ENCODE measurements around the gene TLCD2.
A peak's percentile ranks its signal among the peaks of the same experiment; 100 is the strongest.
"Not testable (repeated sequence)": the region's sequence is repeated elsewhere in the genome, so short reads cannot be mapped to it uniquely, and the experiment has no call there.

Gene TLCD2

GRCh38 chr17:1724351-1724868 is 14.2 kb upstream of the TLCD2 start, which contains the start of gene WDR81:
Gene WDR81, plus strand, starts transcription at chr17:1724704. Its CDS starts 256 bp downstream, at chr17:1724960.
- Histone ChIP-seq H3K9me3 (ENCODE audit: control insufficient read depth, low read depth, low read length) (no peaks in the 10 kb centered on the region), H3K4me1 (ENCODE audit: control insufficient read depth, low read depth, low read length) (no peaks in the 10 kb centered on the region), H3K27ac (ENCODE audit: low read length) (no peak within 1 kb of the TSS), H3K36me3 (ENCODE audit: control insufficient read depth, low read depth, low read length) (no peaks in the 10 kb centered on the region), H3K27me3 (ENCODE audit: control insufficient read depth, insufficient read depth, low read length) (no peaks in the 10 kb centered on the region), H3K4me3 (ENCODE audit: low read length) (peak within 1 kb of the TSS; percentile 56), H3K9ac (ENCODE audit: low read length) (peak within 1 kb of the TSS; percentile 36)

- H3K27ac ChIP-seq (ENCODE audit: low read length); H3K9me3 ChIP-seq (ENCODE audit: control insufficient read depth, low read depth, low read length); H3K4me3 ChIP-seq (ENCODE audit: low read length); H3K4me1 ChIP-seq (ENCODE audit: control insufficient read depth, low read depth, low read length); H3K9ac ChIP-seq (ENCODE audit: low read length); H3K27me3 ChIP-seq (ENCODE audit: control insufficient read depth, insufficient read depth, low read length); H3K36me3 ChIP-seq (ENCODE audit: control insufficient read depth, low read depth, low read length): not testable (repeated sequence)
Measured at GRCh38 chr17:1722022-1722421, 11.8 kb upstream of the TLCD2 start.

GRCh38 chr17:1720856-1721386 is 10.7 kb upstream of the TLCD2 start:
- H3K27me3 ChIP-seq (ENCODE audit: control insufficient read depth, insufficient read depth, low read length), result no peaks in the 10 kb centered on the region
- no peaks in the 10 kb centered on the region for H3K4me1 ChIP-seq (ENCODE audit: control insufficient read depth, low read depth, low read length)
- H3K36me3 ChIP-seq (ENCODE audit: control insufficient read depth, low read depth, low read length), result no peaks in the 10 kb centered on the region
- no peak overlapping the region for H3K9ac ChIP-seq (ENCODE audit: low read length)
- H3K4me3 ChIP-seq (ENCODE audit: low read length), result no peak overlapping the region
- H3K9me3 ChIP-seq (ENCODE audit: control insufficient read depth, low read depth, low read length), result no peaks in the 10 kb centered on the region
- H3K27ac ChIP-seq (ENCODE audit: low read length), result no peak overlapping the region

GRCh38 chr17:1718362-1719165 is 8.4 kb upstream of the TLCD2 start:
- H3K4me3 ChIP-seq (ENCODE audit: low read length), result no peak overlapping the region
- no peak overlapping the region for H3K27ac ChIP-seq (ENCODE audit: low read length)

GRCh38 chr17:1716912-1717695 is 6.9 kb upstream of the TLCD2 start:
- peaks cover 10% of the 10 kb centered on the region for H3K4me1 ChIP-seq (ENCODE audit: control insufficient read depth, low read depth, low read length)
- peak overlapping the region; percentile 87 for H3K4me3 ChIP-seq (ENCODE audit: low read length)
- peak overlapping the region; percentile 91 for H3K27ac ChIP-seq (ENCODE audit: low read length)

More at GRCh38 chr17:1718362-1719165, 8.4 kb upstream of the TLCD2 start:
- Histone ChIP-seq H3K36me3 (ENCODE audit: control insufficient read depth, low read depth, low read length) (no peaks in the 10 kb centered on the region), H3K9me3 (ENCODE audit: control insufficient read depth, low read depth, low read length) (no peaks in the 10 kb centered on the region), H3K4me1 (ENCODE audit: control insufficient read depth, low read depth, low read length) (peaks cover 10% of the 10 kb centered on the region), H3K27me3 (ENCODE audit: control insufficient read depth, insufficient read depth, low read length) (no peaks in the 10 kb centered on the region), H3K9ac (ENCODE audit: low read length) (no peak overlapping the region)

GRCh38 chr17:1716076-1716911 is 6.1 kb upstream of the TLCD2 start:
- no peaks in the 10 kb centered on the region for H3K9me3 ChIP-seq (ENCODE audit: control insufficient read depth, low read depth, low read length)
- peaks cover 10% of the 10 kb centered on the region for H3K4me1 ChIP-seq (ENCODE audit: control insufficient read depth, low read depth, low read length)
- peaks cover 4% of the 10 kb centered on the region for H3K27me3 ChIP-seq (ENCODE audit: control insufficient read depth, insufficient read depth, low read length)

More at GRCh38 chr17:1716912-1717695, 6.9 kb upstream of the TLCD2 start:
- Histone ChIP-seq H3K9ac (ENCODE audit: low read length) (peak overlapping the region; percentile 98), H3K9me3 (ENCODE audit: control insufficient read depth, low read depth, low read length) (no peaks in the 10 kb centered on the region), H3K36me3 (ENCODE audit: control insufficient read depth, low read depth, low read length) (no peaks in the 10 kb centered on the region), H3K27me3 (ENCODE audit: control insufficient read depth, insufficient read depth, low read length) (no peaks in the 10 kb centered on the region)

GRCh38 chr17:1715803-1716075 is 5.6 kb upstream of the TLCD2 start:
- Histone ChIP-seq H3K4me3 (ENCODE audit: low read length) (peak overlapping the region; percentile 58), H3K9me3 (ENCODE audit: control insufficient read depth, low read depth, low read length) (no peaks in the 10 kb centered on the region), H3K27me3 (ENCODE audit: control insufficient read depth, insufficient read depth, low read length) (peaks cover 10% of the 10 kb centered on the region), H3K27ac (ENCODE audit: low read length) (no peak overlapping the region), H3K4me1 (ENCODE audit: control insufficient read depth, low read depth, low read length) (peaks cover 10% of the 10 kb centered on the region), H3K9ac (ENCODE audit: low read length) (peak overlapping the region; percentile 27), H3K36me3 (ENCODE audit: control insufficient read depth, low read depth, low read length) (no peaks in the 10 kb centered on the region)

More at GRCh38 chr17:1716076-1716911, 6.1 kb upstream of the TLCD2 start:
- Histone ChIP-seq H3K4me3 (ENCODE audit: low read length) (peak overlapping the region; percentile 87), H3K36me3 (ENCODE audit: control insufficient read depth, low read depth, low read length) (no peaks in the 10 kb centered on the region), H3K27ac (ENCODE audit: low read length) (peak overlapping the region; percentile 91), H3K9ac (ENCODE audit: low read length) (peak overlapping the region; percentile 98)

- H3K9ac ChIP-seq (ENCODE audit: low read length), result peak overlapping the region; percentile 27
- no peak overlapping the region for H3K27ac ChIP-seq (ENCODE audit: low read length)
- H3K4me1 ChIP-seq (ENCODE audit: control insufficient read depth, low read depth, low read length), result peaks cover 10% of the 10 kb centered on the region
Measured at GRCh38 chr17:1714980-1715802, 5.0 kb upstream of the TLCD2 start.

GRCh38 chr17:1714427-1714979 is 4.3 kb upstream of the TLCD2 start:
- H3K9ac ChIP-seq (ENCODE audit: low read length), result peak overlapping the region; percentile 63
- peaks cover 10% of the 10 kb centered on the region for H3K4me1 ChIP-seq (ENCODE audit: control insufficient read depth, low read depth, low read length)
- no peaks in the 10 kb centered on the region for H3K36me3 ChIP-seq (ENCODE audit: control insufficient read depth, low read depth, low read length)
- peaks cover 17% of the 10 kb centered on the region for H3K27me3 ChIP-seq (ENCODE audit: control insufficient read depth, insufficient read depth, low read length)
- H3K27ac ChIP-seq (ENCODE audit: low read length), result no peak overlapping the region
- no peaks in the 10 kb centered on the region for H3K9me3 ChIP-seq (ENCODE audit: control insufficient read depth, low read depth, low read length)
- H3K4me3 ChIP-seq (ENCODE audit: low read length), result peak overlapping the region; percentile 58

More at GRCh38 chr17:1714980-1715802, 5.0 kb upstream of the TLCD2 start:
- H3K27me3 ChIP-seq (ENCODE audit: control insufficient read depth, insufficient read depth, low read length), result peaks cover 15% of the 10 kb centered on the region
- no peaks in the 10 kb centered on the region for H3K36me3 ChIP-seq (ENCODE audit: control insufficient read depth, low read depth, low read length)
- H3K4me3 ChIP-seq (ENCODE audit: low read length), result peak overlapping the region; percentile 58
- H3K9me3 ChIP-seq (ENCODE audit: control insufficient read depth, low read depth, low read length), result no peaks in the 10 kb centered on the region

GRCh38 chr17:1713878-1714426 is 3.8 kb upstream of the TLCD2 start:
- Histone ChIP-seq H3K4me1 (ENCODE audit: control insufficient read depth, low read depth, low read length) (peaks cover 10% of the 10 kb centered on the region), H3K9ac (ENCODE audit: low read length) (peak overlapping the region; percentile 63), H3K9me3 (ENCODE audit: control insufficient read depth, low read depth, low read length) (no peaks in the 10 kb centered on the region), H3K27ac (ENCODE audit: low read length) (no peak overlapping the region), H3K4me3 (ENCODE audit: low read length) (peak overlapping the region; percentile 58), H3K36me3 (ENCODE audit: control insufficient read depth, low read depth, low read length) (no peaks in the 10 kb centered on the region), H3K27me3 (ENCODE audit: control insufficient read depth, insufficient read depth, low read length) (peaks cover 23% of the 10 kb centered on the region)
